Coronary artery (tissue), 2 donors: ENCODE measurements around the gene FADS3.

ENCODE experiments used
- DNase-seq: peaks from one replicate; pipeline ENCODE4 v3.0.0-alpha.2; 2017; ENCODE audit warnings: low spot score
- H3K27ac ChIP-seq, 2 donors: fragments of 200-600 bp; sonication (generic); one replicate each; pipeline ENCODE4 v1.5.1; 2016 to 2019
- H3K4me3 ChIP-seq: fragments of 200-600 bp; sonication (generic); 2 replicates; pipeline ENCODE4 v1.5.1; 2016; ENCODE audit warnings: mild to moderate bottlenecking, moderate library complexity
- CTCF ChIP-seq: fragments of 200-600 bp; sonication (generic); IDR thresholded peaks from one replicate; pipeline ENCODE4 v1.5.1; 2019; ENCODE audit warnings: antibody characterized with exemption

The FADS3 gene

DNA sequence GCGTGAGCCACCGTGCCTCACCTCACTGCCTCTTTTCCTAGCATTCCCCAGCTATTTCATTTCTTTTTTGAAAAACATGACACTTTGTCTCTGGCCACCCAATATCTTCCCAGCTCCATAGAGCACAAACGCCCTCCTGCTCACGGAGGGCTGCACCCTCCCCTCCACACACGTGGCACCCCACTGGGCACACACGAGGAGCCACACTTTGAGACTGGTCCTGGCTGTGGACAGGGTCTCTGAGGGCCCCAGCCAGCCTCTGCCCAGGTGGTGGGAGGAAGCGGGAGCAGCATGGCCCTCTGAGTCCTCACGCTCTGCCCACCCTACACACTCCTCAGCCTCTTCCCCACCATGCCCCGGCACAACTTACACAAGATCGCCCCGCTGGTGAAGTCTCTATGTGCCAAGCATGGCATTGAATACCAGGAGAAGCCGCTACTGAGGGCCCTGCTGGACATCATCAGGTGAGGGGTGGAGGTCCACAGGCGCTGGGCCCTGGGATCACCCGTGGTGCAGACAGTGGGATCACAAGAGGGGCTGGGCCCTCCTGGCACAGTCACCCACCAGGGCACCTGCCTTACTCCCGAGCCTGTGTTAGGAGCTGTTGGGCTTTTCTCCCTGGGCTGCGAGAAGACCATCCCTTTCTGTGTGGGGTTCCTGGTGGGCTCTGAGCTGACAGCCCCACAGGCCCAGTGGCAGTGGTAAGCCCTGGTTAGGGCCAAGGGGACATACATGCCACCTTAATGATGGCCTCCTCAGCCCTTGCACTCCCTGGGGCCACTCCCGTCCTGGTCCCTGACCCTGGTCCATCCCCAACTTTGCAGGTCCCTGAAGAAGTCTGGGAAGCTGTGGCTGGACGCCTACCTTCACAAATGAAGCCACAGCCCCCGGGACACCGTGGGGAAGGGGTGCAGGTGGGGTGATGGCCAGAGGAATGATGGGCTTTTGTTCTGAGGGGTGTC lies 26.2 kb downstream of the FADS3 start:
- H3K4me3 ChIP-seq, result no peak overlapping the region
- TF ChIP-seq CTCF, result no peak
- no peak for DNase-seq
- no peak overlapping the region for H3K27ac ChIP-seq

GRCh38 chr11:61863548-61864081 lies 27.7 kb downstream of the FADS3 start:
- TF ChIP-seq CTCF, result no peak
- no peak for DNase-seq
- no peak overlapping the region for H3K27ac ChIP-seq
- no peak overlapping the region for H3K4me3 ChIP-seq

GRCh38 chr11:61862714-61863547 lies 28.4 kb downstream of the FADS3 start:
- DNase-seq, result no peak
- H3K27ac ChIP-seq, result no peak overlapping the region
- TF ChIP-seq CTCF, result no peak
- no peak overlapping the region for H3K4me3 ChIP-seq

DNA sequence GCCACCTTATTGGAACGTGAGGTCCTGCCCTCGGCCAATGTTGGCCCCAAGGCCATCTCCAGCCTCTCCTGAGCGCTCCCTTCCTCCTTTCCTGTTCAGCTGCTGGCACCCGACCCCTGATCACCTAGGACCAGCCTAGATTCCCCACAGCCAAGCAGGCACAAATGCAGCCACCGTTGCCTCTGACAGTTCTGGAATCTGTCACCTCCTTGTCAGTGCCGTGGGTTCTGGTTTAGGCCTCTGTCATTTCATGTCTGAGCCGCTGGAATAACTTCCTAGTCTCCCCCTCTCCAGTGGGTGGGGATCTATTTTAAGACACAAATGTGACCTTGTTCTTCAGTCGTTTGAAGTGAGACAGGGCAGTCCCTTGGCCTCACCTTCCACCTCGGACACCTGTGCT lies 29.7 kb downstream of the FADS3 start:
- no peak for DNase-seq
- TF ChIP-seq CTCF, result no peak
- no peak overlapping the region for H3K27ac ChIP-seq

GRCh38 chr11:61860054-61860903 lies 31.1 kb downstream of the FADS3 start:
- no peak for TF ChIP-seq CTCF
- no peak for DNase-seq
- Histone ChIP-seq H3K4me3 (no peak overlapping the region), H3K27ac (no peak overlapping the region)

More for the DNA sequence above, 29.7 kb downstream of the FADS3 start:
- no peak overlapping the region for H3K4me3 ChIP-seq

GRCh38 chr11:61855939-61856680 lies 35.2 kb downstream of the FADS3 start:
- Histone ChIP-seq H3K27ac (no peak overlapping the region), H3K4me3 (no peak overlapping the region)
- TF ChIP-seq CTCF, result no peak
- DNase-seq, result no peak
